GM23338 (cell line): ENCODE measurements around the gene ITPR2. TPM values are rescaled to one million over a fixed set of nuclear protein-coding genes. Genes with fewer than 3 reads are reported as not detected.

Experiments
- ATAC-seq: fragments of 200-7000 bp; cut with Tn5 transposase; 3 replicates; pipeline ENCODE4 v1.9.1; 2020
- DNase-seq: peaks from one replicate; pipeline ENCODE4 v3.0.0-alpha.2; 2015; ENCODE audit warnings: low spot score
- H2AFZ ChIP-seq: fragments of 200-600 bp; sonication (generic); 2 replicates; pipeline ENCODE4 v1.8.0; 2016; ENCODE audit warnings: antibody characterized with exemption, mild to moderate bottlenecking, moderate library complexity
- H3F3A ChIP-seq: fragments of 200-600 bp; sonication (generic); replicated peaks from 2 replicates; pipeline ENCODE4 v1.8.0; 2017; ENCODE audit warnings: antibody characterized with exemption, mixed run types, low read depth
- H3K27ac ChIP-seq: fragments of 200-600 bp; sonication (generic); 2 replicates; pipeline ENCODE4 v1.6.1; 2016; ENCODE audit warnings: low read depth
- H3K27me3 ChIP-seq: fragments of 200-600 bp; sonication (generic); 2 replicates; pipeline ENCODE4 v1.8.0; 2016; ENCODE audit warnings: mild to moderate bottlenecking, mixed run types, moderate library complexity; ENCODE audit not compliant: insufficient read depth
- H3K36me3 ChIP-seq: fragments of 200-600 bp; sonication (generic); 2 replicates; pipeline ENCODE4 v1.8.0; 2016; ENCODE audit warnings: mild to moderate bottlenecking; ENCODE audit not compliant: insufficient read depth
- H3K4me1 ChIP-seq: fragments of 200-600 bp; sonication (generic); 2 replicates; pipeline ENCODE4 v1.8.0; 2016; ENCODE audit warnings: mild to moderate bottlenecking, moderate library complexity; ENCODE audit not compliant: insufficient read depth
- H3K4me2 ChIP-seq: fragments of 200-600 bp; sonication (generic); 2 replicates; pipeline ENCODE4 v1.7.1; 2017; ENCODE audit warnings: mixed run types
- H3K4me3 ChIP-seq: fragments of 200-600 bp; sonication (generic); 2 replicates; pipeline ENCODE4 v1.6.1; 2016; ENCODE audit warnings: mixed run types
- H3K79me2 ChIP-seq: fragments of 200-600 bp; sonication (generic); replicated peaks from 2 replicates; pipeline ENCODE4 v1.8.0; 2017; ENCODE audit warnings: mild to moderate bottlenecking; ENCODE audit not compliant: insufficient read depth
- H3K9me2 ChIP-seq: fragments of 200-600 bp; sonication (generic); 2 replicates; pipeline ENCODE4 v1.8.0; 2017; ENCODE audit not compliant: insufficient read depth
- H4K20me1 ChIP-seq: fragments of 200-600 bp; sonication (generic); replicated peaks from 2 replicates; pipeline ENCODE4 v1.8.0; 2017; ENCODE audit warnings: mild to moderate bottlenecking; ENCODE audit not compliant: insufficient read depth
- H3K27ac Mint-ChIP-seq: 2 replicates; pipeline ENCODE4 v1.8.0; 2020; ENCODE audit warnings: inconsistent platforms, mild to moderate bottlenecking, moderate library complexity, mixed read lengths
- H3K27me3 Mint-ChIP-seq: 3 replicates; pipeline ENCODE4 v1.8.0; 2022; ENCODE audit warnings: low read depth, mild to moderate bottlenecking, moderate library complexity, mixed read lengths, inconsistent platforms; ENCODE audit not compliant: insufficient read depth, poor library complexity
- H3K36me3 Mint-ChIP-seq: 3 replicates; pipeline ENCODE4 v1.8.0; 2021; ENCODE audit warnings: low read depth, mild to moderate bottlenecking, inconsistent platforms, moderate library complexity, mixed read lengths
- H3K4me1 Mint-ChIP-seq: 3 replicates; pipeline ENCODE4 v1.8.0; 2020; ENCODE audit warnings: mild to moderate bottlenecking, inconsistent platforms, mixed read lengths
- H3K4me3 Mint-ChIP-seq: 3 replicates; pipeline ENCODE4 v1.8.0; 2021; ENCODE audit warnings: moderate library complexity, mild to moderate bottlenecking, inconsistent platforms, mixed read lengths
- H3K9me3 Mint-ChIP-seq: 3 replicates; pipeline ENCODE4 v1.8.0; 2020; ENCODE audit warnings: moderate library complexity, mild to moderate bottlenecking, inconsistent platforms, mixed read lengths
- CREB1 ChIP-seq: fragments of 250-450 bp; sonication (Bioruptor Pico); IDR thresholded peaks from 2 replicates; pipeline ENCODE4 v1.5.0; 2020; ENCODE audit warnings: low read depth, mild to moderate bottlenecking, moderate library complexity
- ETS1 ChIP-seq: IDR thresholded peaks from 2 replicates; pipeline ENCODE4 v1.6.1; 2016; ENCODE audit warnings: antibody characterized with exemption
- EZH2 ChIP-seq: fragments of 200-600 bp; sonication (generic); IDR thresholded peaks from one replicate; pipeline ENCODE4 v1.8.0; 2017; ENCODE audit warnings: antibody characterized with exemption, mild to moderate bottlenecking, low read depth; ENCODE audit not compliant: unreplicated experiment
- EZH2phosphoT487 ChIP-seq: fragments of 200-600 bp; sonication (generic); IDR thresholded peaks from one replicate; pipeline ENCODE4 v1.8.1; 2018; ENCODE audit warnings: antibody characterized with exemption; ENCODE audit not compliant: unreplicated experiment
- JUNB ChIP-seq: IDR thresholded peaks from one replicate; pipeline ENCODE4 v1.6.1; 2016; ENCODE audit warnings: antibody characterized with exemption; ENCODE audit not compliant: unreplicated experiment
- NANOG ChIP-seq: IDR thresholded peaks from 2 replicates; pipeline ENCODE4 v1.6.1; 2016; ENCODE audit warnings: antibody characterized with exemption, borderline replicate concordance
- POLR2AphosphoS5 ChIP-seq: IDR thresholded peaks from 2 replicates; pipeline ENCODE4 v1.6.1; 2016; ENCODE audit warnings: antibody characterized with exemption, low read depth
- STAT1 ChIP-seq: IDR thresholded peaks from one replicate; pipeline ENCODE4 v1.6.1; 2016; ENCODE audit warnings: antibody characterized with exemption; ENCODE audit not compliant: unreplicated experiment
- ZNF114 ChIP-seq: fragments of 250-450 bp; sonication (Bioruptor Pico); IDR thresholded peaks from 2 replicates; pipeline ENCODE4 v1.5.0; 2020; ENCODE audit warnings: mild to moderate bottlenecking, moderate library complexity
- ZNF331 ChIP-seq: fragments of 250-450 bp; sonication (Bioruptor Pico); IDR thresholded peaks from 2 replicates; pipeline ENCODE4 v1.5.0; 2020; ENCODE audit warnings: low read depth, mild to moderate bottlenecking, moderate library complexity
- ZNF462 ChIP-seq: fragments of 250-450 bp; sonication (Bioruptor Pico); IDR thresholded peaks from 2 replicates; pipeline ENCODE4 v1.5.0; 2020; ENCODE audit warnings: mild to moderate bottlenecking, moderate library complexity
- polyA plus RNA-seq: library from polyadenylated mRNA; unstranded; fragments of >200 nt; fragmentation: Nextera tagmentation; extraction: Ambion mirVana; gene quantifications from 2 replicates; pipeline ENCODE4 v1.2.1, GENCODE V29; 2016
- total RNA-seq: library from RNA; depleted of rRNA; stranded (reverse); fragments of >200 nt; shearing (Covaris generic); gene quantifications from 2 replicates; pipeline ENCODE4 v1.2.3, GENCODE V29; 2014
- TF ChIP-seq, protein P1 (sequence below), 2 experiments: fragments of 200-600 bp in 1 of 2; sonication (generic) in 1 of 2; conservative IDR thresholded peaks; 2 replicates each; pipeline versions ENCODE4 v1.5.1 to v1.6.1; 2016 to 2017; ENCODE audit warnings: antibody characterized with exemption in 2 of 2, low read depth in 2 of 2, mild to moderate bottlenecking in 2 of 2, moderate library complexity in 1 of 2
- TF ChIP-seq, protein P2 (sequence below): IDR thresholded peaks from one replicate; pipeline ENCODE4 v1.6.1; 2018; ENCODE audit warnings: antibody characterized with exemption; ENCODE audit not compliant: unreplicated experiment

ITPR2 gene
- total and polyA plus RNA-seq, 2 experiments from 2014 or later: 44.5 to 65.2 TPM

DNA sequence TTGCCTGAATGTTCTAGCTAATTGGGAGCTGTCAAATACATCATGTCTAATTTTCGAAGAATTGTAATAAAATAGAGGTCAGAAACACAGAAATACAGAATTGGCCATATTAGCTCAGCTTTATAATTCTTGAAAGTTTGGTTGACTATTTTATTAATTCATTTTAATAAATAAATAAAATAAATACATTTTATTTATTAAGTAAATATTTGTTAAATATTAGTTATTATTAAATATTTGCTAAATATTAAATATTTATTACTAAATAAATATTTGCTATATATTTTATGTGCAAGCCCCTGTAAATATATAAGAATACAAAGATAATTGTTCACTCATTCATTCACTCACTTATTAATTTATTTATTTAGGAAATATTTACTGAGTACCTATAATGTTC, 406.3 kb downstream of the ITPR2 start:
- H3K4me2 ChIP-seq: no peak overlapping the region
- H2AFZ ChIP-seq: no peak overlapping the region
- Mint-ChIP-seq H3K36me3 (no peaks in the 10 kb centered on the region), H3K27me3 (no peaks in the 10 kb centered on the region), H3K9me3 (no peaks in the 10 kb centered on the region), H3K4me3 (no peak overlapping the region), H3K27ac (no peak overlapping the region), H3K4me1 (peaks cover 2% of the 10 kb centered on the region; the same call in 1 of the 3 replicates)
- no peak overlapping the region for H3K4me3 ChIP-seq
- no peaks in the 10 kb centered on the region for H4K20me1 ChIP-seq
- H3K36me3 ChIP-seq: no peaks in the 10 kb centered on the region; the same call in 1 of the 2 replicates
- ATAC-seq (no peak), DNase-seq (no peak)
- H3K9me2 ChIP-seq: no peaks in the 10 kb centered on the region
- H3K27ac ChIP-seq: no peak overlapping the region
- no peaks in the 10 kb centered on the region for H3K79me2 ChIP-seq
- no peaks in the 10 kb centered on the region for H3K27me3 ChIP-seq
- peaks cover 5% of the 10 kb centered on the region; the same call in 1 of the 2 replicates for H3K4me1 ChIP-seq
- TF ChIP-seq EZH2: no peak
- no peak for TF ChIP-seq STAT1
- TF ChIP-seq, protein P1, sequence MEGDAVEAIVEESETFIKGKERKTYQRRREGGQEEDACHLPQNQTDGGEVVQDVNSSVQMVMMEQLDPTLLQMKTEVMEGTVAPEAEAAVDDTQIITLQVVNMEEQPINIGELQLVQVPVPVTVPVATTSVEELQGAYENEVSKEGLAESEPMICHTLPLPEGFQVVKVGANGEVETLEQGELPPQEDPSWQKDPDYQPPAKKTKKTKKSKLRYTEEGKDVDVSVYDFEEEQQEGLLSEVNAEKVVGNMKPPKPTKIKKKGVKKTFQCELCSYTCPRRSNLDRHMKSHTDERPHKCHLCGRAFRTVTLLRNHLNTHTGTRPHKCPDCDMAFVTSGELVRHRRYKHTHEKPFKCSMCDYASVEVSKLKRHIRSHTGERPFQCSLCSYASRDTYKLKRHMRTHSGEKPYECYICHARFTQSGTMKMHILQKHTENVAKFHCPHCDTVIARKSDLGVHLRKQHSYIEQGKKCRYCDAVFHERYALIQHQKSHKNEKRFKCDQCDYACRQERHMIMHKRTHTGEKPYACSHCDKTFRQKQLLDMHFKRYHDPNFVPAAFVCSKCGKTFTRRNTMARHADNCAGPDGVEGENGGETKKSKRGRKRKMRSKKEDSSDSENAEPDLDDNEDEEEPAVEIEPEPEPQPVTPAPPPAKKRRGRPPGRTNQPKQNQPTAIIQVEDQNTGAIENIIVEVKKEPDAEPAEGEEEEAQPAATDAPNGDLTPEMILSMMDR (conservative IDR thresholded peaks at IDR 0.05; ENCODE audit: low read depth in 2 of 2): no peak
- TF ChIP-seq, protein P2, sequence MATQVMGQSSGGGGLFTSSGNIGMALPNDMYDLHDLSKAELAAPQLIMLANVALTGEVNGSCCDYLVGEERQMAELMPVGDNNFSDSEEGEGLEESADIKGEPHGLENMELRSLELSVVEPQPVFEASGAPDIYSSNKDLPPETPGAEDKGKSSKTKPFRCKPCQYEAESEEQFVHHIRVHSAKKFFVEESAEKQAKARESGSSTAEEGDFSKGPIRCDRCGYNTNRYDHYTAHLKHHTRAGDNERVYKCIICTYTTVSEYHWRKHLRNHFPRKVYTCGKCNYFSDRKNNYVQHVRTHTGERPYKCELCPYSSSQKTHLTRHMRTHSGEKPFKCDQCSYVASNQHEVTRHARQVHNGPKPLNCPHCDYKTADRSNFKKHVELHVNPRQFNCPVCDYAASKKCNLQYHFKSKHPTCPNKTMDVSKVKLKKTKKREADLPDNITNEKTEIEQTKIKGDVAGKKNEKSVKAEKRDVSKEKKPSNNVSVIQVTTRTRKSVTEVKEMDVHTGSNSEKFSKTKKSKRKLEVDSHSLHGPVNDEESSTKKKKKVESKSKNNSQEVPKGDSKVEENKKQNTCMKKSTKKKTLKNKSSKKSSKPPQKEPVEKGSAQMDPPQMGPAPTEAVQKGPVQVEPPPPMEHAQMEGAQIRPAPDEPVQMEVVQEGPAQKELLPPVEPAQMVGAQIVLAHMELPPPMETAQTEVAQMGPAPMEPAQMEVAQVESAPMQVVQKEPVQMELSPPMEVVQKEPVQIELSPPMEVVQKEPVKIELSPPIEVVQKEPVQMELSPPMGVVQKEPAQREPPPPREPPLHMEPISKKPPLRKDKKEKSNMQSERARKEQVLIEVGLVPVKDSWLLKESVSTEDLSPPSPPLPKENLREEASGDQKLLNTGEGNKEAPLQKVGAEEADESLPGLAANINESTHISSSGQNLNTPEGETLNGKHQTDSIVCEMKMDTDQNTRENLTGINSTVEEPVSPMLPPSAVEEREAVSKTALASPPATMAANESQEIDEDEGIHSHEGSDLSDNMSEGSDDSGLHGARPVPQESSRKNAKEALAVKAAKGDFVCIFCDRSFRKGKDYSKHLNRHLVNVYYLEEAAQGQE: no peak
- no peak for TF ChIP-seq NANOG
- TF ChIP-seq ZNF462 (CRISPR knock-in tag): no peak
- no peak for TF ChIP-seq ZNF331 (CRISPR knock-in tag)
- TF ChIP-seq EZH2phosphoT487: no peak
- TF ChIP-seq ZNF114 (CRISPR knock-in tag): no peak
- no peak for TF ChIP-seq JUNB
- no peak for TF ChIP-seq ETS1
- no peak for TF ChIP-seq POLR2AphosphoS5
- no peak for TF ChIP-seq CREB1 (CRISPR knock-in tag)
- H3F3A ChIP-seq: no peaks in the 10 kb centered on the region
